HG03045 (cell line): ENCODE results near the gene MYCL.
"Not testable (repeated sequence)": the region's sequence is repeated elsewhere in the genome, so short reads cannot be mapped to it uniquely, and the experiment has no call there.

Experiments
- ATAC-seq: cut with Tn5 transposase; IDR thresholded peaks from one replicate; pipeline ENCODE4 v1.9.1; 2021; ENCODE audit warnings: mild to moderate bottlenecking, moderate library complexity; ENCODE audit not compliant: unreplicated experiment

Gene MYCL

GRCh38 chr1:39892601-39893595 is 8.8 kb downstream of the MYCL start:
- ATAC-seq: no peak

GRCh38 chr1:39890880-39891279 is 10.8 kb downstream of the MYCL start:
- no peak for ATAC-seq

- ATAC-seq: no peak
Observed at GRCh38 chr1:39890273-39890672, 11.4 kb downstream of the MYCL start.

GRCh38 chr1:39886757-39887231 is 14.9 kb downstream of the MYCL start:
- no peak for ATAC-seq

- ATAC-seq: no peak
Observed at GRCh38 chr1:39885516-39885915, 16.2 kb downstream of the MYCL start.

GRCh38 chr1:39882152-39882551 is 19.6 kb downstream of the MYCL start:
- no peak for ATAC-seq

GRCh38 chr1:39877980-39878956 is 23.4 kb downstream of the MYCL start:
- ATAC-seq: no peak

GRCh38 chr1:39877231-39877778 is 24.4 kb downstream of the MYCL start:
- no peak for ATAC-seq

GRCh38 chr1:39876144-39876543 is 25.6 kb downstream of the MYCL start:
- no peak for ATAC-seq

- ATAC-seq: no peak
Observed at GRCh38 chr1:39872698-39873097, 29.0 kb downstream of the MYCL start.

GRCh38 chr1:39871796-39872195 is 29.9 kb downstream of the MYCL start:
- no peak for ATAC-seq

- not testable (repeated sequence) for ATAC-seq
Observed at GRCh38 chr1:39871043-39871442, 30.7 kb downstream of the MYCL start.

- ATAC-seq: not testable (repeated sequence)
Observed at GRCh38 chr1:39869538-39870112, 32.1 kb downstream of the MYCL start.

- ATAC-seq: no peak
Observed at GRCh38 chr1:39866767-39867166, 35.0 kb downstream of the MYCL start.

- ATAC-seq: no peak
Observed at GRCh38 chr1:39865762-39866161, 36.0 kb downstream of the MYCL start.

- no peak for ATAC-seq
Observed at GRCh38 chr1:39863177-39863576, 38.5 kb downstream of the MYCL start.

- no peak for ATAC-seq
Observed at GRCh38 chr1:39861003-39861402, 40.7 kb downstream of the MYCL start.

GRCh38 chr1:39859859-39860812 is 41.6 kb downstream of the MYCL start:
- no peak for ATAC-seq

GRCh38 chr1:39858315-39858714 is 43.4 kb downstream of the MYCL start:
- no peak for ATAC-seq
